Motor neuron (in vitro differentiated cells): ENCODE results near the gene ATP10B. TPM values are rescaled to one million over a fixed set of nuclear protein-coding genes. Genes with fewer than 3 reads are reported as not detected.
"Not testable (repeated sequence)": the region's sequence is repeated elsewhere in the genome, so short reads cannot be mapped to it uniquely, and the experiment has no call there.

Experiments used
- ATAC-seq, 8 experiments: fragments of 200-7000 bp; cut with Tn5 transposase; replicated peaks in 6 of 8; 2 replicates each; pipeline ENCODE4 v1.8.0; 2021; ENCODE audit warnings: mild to moderate bottlenecking in 8 of 8, moderate library complexity in 8 of 8
- H3K27ac ChIP-seq, 2 donors: fragments of 250-450 bp; sonication (Bioruptor Pico); 2 replicates each; pipeline ENCODE4 v1.9.0; 2021; ENCODE audit warnings: antibody characterized with exemption in 2 of 2, mild to moderate bottlenecking in 2 of 2, moderate library complexity in 1 of 2
- H3K4me1 ChIP-seq, 2 donors: fragments of 250-450 bp; sonication (Bioruptor Pico); replicated peaks in 1 of 2; 2 replicates each; pipeline ENCODE4 v1.6.1; 2021; ENCODE audit warnings: antibody characterized with exemption in 2 of 2, mild to moderate bottlenecking in 2 of 2, moderate library complexity in 1 of 2
- H3K4me3 ChIP-seq, 5 donors: fragments of 250-450 bp; sonication (Bioruptor Pico); 2 replicates each; pipeline ENCODE4 v1.9.0; 2021; ENCODE audit warnings: antibody characterized with exemption in 5 of 5, mild to moderate bottlenecking in 5 of 5, moderate library complexity in 4 of 5
- WGBS, 10 experiments: fragments of 450-650 bp; shearing (Covaris generic); methylation state at CpG; one replicate each; pipeline ENCODE4 v1.0.0; 2022; 5-methylcytosine and 5-hydroxymethylcytosine counted together
- in situ Hi-C, 9 experiments: fragments of 400-800 bp; cut with MboI; loops; one replicate each; pipeline ENCODE4 v1.15.0; 2021; ENCODE audit warnings: low sequenced_read_pairs in 9 of 9, low pct_unique_long_range_greater_than_20kb in 2 of 9; ENCODE audit not compliant: unreplicated experiment in 9 of 9
- total RNA-seq, 8 experiments: library from RNA; unstranded; fragments of 300-600 nt; gene quantifications; 2 replicates each; pipeline versions ENCODE4 v1.2.3 to v1.2.4, GENCODE V29; 2022

Gene ATP10B
- total RNA-seq, 8 experiments from 2014 or later = 0.05 to 0.76 (median 0.42) TPM; not detected in 1

DNA sequence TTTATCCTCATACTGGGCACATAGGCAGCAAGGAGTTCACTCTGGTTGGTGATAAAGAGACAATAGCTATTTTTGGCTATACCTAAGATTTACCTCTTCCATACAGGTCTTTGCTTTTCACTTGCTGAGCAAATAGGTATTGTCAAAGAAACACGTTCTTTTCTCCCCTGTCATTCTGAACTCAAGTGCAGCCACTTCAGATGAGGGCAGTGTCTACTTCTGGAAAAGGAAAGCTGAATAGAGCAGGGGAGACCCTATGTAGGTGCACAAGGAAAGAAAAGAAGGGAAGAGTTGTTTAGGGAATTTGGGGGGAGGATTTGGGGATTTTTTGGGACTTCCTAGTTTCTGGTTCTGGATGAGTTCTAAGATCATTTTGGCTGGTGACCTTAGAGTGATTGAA lies 109.6 kb downstream of the ATP10B start:
- no peak overlapping the region for H3K27ac ChIP-seq
- no peak for ATAC-seq
- WGBS, 10 experiments = 0 to 100% (median 79%) methylated on average over 1 of the region's 1 CpG; no CpG with 5 or more reads in 4 of the 10 experiments
- peaks cover 8 to 18% of the 10 kb centered on the region in 2 donors for H3K4me1 ChIP-seq
- no peak overlapping the region for H3K4me3 ChIP-seq
- in situ Hi-C loops = no loop called here

DNA sequence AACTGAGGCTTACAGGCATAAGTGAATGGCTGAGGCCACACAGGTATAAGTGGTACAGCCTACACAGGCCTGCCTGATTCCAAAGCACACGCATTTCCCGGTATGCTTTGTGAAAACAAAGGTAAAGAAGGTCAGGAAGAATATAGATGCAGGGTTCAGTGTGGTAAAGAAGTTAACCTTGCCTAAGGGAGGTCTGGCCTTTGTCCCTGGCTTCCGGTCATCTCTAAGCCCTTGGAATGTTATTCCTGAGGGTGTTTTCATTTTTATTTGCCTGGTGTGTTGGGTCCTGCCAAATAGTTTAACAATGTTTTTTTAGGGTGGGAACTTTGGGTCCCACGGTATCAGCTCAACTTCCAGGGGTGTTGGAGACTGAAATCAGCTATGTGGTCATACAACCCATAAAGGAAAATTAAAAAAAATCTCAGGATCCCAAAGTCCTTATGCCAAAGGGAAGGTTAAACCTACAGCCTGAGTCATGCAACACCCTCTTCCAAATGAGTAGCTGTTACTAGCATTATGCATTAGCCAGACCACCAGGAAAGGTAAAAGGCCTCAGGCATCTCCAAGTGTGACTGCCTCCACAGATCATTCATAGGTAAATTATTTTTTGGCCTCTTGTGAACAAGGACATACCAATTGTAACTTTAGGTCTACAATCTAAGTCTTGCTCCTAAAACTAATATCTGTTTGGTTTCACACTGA lies 124.6 kb downstream of the ATP10B start:
- in situ Hi-C loops = no loop called here
- H3K27ac ChIP-seq = no peak overlapping the region
- peaks cover 8% of the 10 kb centered on the region in 2 donors for H3K4me1 ChIP-seq
- ATAC-seq = no peak
- H3K4me3 ChIP-seq = no peak overlapping the region
- 13 to 100% (median 70%) methylated on average over 1 to 4 of the region's 4 CpGs; no CpG with 5 or more reads in 2 of the 10 experiments for WGBS, 10 experiments

DNA sequence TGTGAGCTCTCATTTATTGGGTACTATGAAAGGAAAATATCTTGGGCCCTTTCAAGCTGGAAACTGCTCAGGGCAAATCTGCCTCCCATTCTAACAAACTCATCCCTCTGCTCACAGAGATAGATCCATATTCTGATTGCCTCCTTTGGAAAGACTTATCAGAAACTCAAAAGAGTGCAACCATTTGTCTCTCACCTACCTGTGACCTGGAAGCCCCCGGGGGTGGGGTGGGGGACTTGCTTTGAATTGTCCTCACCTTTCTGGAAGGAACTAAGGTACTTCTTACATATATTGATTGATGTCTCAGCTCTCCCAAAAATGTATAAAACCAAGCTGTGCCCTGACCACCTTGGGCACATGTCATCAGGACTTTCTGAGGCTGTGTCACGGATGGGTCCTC lies 125.3 kb downstream of the ATP10B start:
- ATAC-seq = no peak
- Histone ChIP-seq H3K4me3 (no peak overlapping the region), H3K27ac (no peak overlapping the region), H3K4me1 (peaks cover 8% of the 10 kb centered on the region in 2 donors)
- in situ Hi-C loops = no loop called here
- WGBS, 10 experiments = 0 to 100% (median 30%) methylated on average over 1 of the region's 2 CpGs; no CpG with 5 or more reads in 4 of the 10 experiments

DNA sequence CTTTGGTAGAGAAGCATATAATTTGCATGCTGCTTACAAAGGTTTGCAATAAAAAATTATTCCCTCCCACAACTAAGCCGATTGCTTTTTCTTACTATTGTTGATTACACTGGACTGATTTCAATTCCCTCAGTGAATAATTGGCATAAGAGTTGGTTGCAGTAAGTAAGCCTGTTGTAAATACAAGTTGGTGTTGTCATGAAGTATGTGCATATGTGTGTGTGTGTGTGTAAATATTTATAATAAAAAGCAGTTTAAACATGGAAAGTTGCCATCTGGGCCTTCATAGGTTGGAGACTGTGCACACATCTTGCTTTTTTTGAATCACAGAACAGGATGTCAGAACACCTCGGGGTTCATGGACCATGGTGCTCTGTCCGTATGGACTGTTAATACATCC lies 131.2 kb downstream of the ATP10B start:
- 7 to 90% (median 13%) methylated on average over 2 to 3 of the region's 3 CpGs; no CpG with 5 or more reads in 3 of the 10 experiments for WGBS, 10 experiments
- no peaks in the 10 kb centered on the region for H3K4me1 ChIP-seq
- in situ Hi-C loops = no loop called here
- H3K27ac ChIP-seq = no peak overlapping the region
- peak in 1 of 8 experiments; percentile 87 for ATAC-seq
- H3K4me3 ChIP-seq = no peak overlapping the region

DNA sequence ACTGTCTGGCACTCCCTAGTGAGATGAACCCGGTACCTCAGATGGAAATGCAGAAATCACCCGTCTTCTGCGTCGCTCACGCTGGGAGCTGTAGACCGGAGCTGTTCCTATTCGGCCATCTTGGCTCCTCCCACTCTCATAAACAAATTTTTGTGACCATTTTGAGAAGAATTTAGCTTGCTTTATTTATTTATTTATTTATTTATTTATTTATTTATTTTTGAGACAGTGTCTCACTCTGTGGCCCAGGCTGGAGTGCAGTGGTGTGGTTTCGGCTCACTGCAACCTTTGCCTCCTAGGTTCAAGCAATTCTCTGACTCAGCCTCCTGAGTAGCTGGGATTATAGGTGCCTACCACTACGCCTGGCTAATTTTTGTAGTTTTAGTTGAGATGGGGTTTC lies 136.5 kb downstream of the ATP10B start:
- in situ Hi-C loops, H3K4me1 ChIP-seq, H3K4me3 ChIP-seq, ATAC-seq, H3K27ac ChIP-seq: not testable (repeated sequence)
- WGBS, 10 experiments = 40 to 100% (median 90%) methylated on average over 1 to 2 of the region's 9 CpGs; no CpG with 5 or more reads in 6 of the 10 experiments

DNA sequence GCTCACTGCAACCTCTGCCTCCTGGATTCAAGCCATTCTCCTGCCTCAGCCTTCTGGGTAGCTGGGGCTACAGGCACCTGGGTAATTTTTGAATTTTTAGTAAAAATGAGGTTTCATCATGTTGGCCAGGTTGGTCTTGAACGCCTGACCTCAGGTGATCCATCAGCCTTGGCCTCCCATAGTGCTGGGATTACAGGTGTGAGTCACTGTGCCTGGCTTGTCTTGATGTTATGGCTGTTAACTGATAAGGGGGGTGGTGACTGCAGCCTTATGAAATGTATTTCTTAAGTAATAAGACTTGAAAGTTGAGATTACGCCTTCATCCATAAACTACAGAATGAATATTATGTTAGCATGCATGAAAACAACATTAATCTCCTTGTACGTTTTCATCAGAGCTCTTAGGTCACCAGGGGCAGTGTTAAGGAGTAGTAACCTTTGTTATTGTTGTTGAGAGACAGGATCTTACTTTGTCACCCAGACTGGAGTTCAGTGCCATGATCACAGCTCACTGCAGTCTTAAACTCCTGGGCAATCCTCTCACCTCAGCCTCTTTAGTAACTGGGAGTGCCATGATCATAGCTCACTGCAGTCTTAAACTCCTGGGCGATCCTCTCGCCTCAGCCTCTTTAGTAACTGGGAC lies 148.3 kb downstream of the ATP10B start:
- no peaks in the 10 kb centered on the region for H3K4me1 ChIP-seq
- in situ Hi-C loops = no loop called here
- H3K27ac ChIP-seq = no peak overlapping the region
- ATAC-seq = no peak
- WGBS, 10 experiments = 5 to 100% (median 85%) methylated on average over 1 to 5 of the region's 5 CpGs; no CpG with 5 or more reads in 2 of the 10 experiments
- H3K4me3 ChIP-seq = no peak overlapping the region

DNA sequence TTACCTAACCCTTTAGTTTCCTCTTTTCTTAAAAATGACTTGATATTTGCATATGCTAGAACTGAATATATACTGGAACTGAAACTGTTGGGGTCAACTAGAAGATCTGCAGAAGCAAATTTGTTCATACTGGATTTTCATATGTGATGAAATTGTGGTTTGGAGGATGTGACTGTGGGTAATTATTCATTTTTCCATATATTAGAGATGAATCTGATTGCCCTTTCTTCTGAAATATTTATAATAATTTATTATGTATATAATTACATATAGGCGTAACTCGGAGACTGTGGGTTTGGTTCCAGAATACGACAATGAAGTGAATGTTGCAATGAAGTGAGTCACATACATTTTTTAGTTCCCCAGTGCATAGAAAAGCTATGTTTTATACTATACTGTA lies 149.1 kb downstream of the ATP10B start:
- Histone ChIP-seq H3K4me3 (no peak overlapping the region), H3K27ac (no peak overlapping the region), H3K4me1 (no peaks in the 10 kb centered on the region)
- ATAC-seq = no peak
- in situ Hi-C loops = no loop called here
- WGBS, 10 experiments = 12 to 100% (median 98%) methylated on average over 1 to 3 of the region's 3 CpGs; no CpG with 5 or more reads in 4 of the 10 experiments

DNA sequence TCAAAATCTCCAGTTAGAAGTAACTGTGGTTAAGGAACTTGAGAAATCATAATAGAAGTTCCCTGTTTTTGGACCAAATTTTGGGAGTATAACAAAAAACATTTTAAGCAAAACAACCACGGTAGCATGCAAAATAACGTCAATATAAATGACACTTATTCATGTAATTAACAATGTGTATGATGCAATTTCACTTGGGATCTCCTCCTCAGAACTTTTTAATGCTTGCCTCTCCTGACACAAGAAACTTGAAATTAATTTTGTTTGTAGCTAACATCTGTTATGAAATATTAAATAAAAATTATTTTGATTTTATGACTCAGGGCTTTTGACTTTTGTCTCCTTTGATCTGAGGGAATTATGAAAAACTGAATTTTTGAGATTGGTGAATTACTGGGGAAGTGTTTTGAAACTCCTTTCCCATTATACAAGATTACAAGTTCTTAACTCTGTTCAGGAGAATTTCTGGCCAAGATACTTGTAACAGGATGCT lies 149.7 kb downstream of the ATP10B start:
- ATAC-seq = no peak
- 0 to 100% (median 83%) methylated on average over 1 to 2 of the region's 2 CpGs; no CpG with 5 or more reads in 1 of the 10 experiments for WGBS, 10 experiments

DNA sequence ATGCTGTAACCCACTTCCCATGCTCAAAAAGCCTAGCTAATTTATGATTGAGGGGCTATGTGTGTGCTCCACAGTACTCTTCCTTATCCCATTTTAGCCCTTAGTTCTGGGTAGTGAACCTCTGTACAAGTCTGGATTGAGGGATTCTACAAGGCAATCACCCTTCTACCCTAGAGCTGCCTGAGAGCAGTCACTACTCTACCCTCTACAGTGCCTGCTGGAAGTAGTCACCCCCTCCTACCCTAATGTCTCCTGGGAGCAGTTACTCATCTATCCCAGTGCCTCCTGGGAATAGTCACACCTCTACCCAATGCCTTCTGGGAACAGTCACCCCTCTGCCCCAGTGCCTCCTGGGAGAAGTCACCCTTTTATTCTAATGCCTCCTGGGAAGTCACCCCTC lies 150.6 kb downstream of the ATP10B start:
- Histone ChIP-seq H3K27ac (no peak overlapping the region), H3K4me1 (no peaks in the 10 kb centered on the region), H3K4me3 (no peak overlapping the region)
- no peak for ATAC-seq
- in situ Hi-C loops = no loop called here

More for the DNA sequence above, 149.7 kb downstream of the ATP10B start:
- Histone ChIP-seq H3K4me1 (no peaks in the 10 kb centered on the region), H3K27ac (no peak overlapping the region), H3K4me3 (no peak overlapping the region)
- in situ Hi-C loops = no loop called here

DNA sequence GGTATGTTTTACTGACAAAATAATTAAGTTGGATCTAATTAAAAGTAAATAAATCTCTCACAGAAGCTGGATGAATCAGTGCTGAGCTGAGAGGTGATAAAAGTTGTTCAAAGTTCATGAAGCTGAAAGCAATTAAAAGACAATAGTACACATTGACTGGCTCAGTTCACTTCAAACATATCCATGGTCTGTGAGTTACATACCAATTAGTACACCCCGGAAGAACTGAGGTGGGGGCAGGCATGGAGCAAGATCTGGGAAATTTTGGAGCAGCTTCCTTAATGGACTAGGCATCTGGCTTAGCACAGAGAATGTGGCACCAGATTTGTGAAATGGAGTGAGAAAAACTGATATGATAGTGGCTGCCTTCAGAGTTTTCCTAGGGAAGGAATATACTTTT lies 152.7 kb downstream of the ATP10B start:
- WGBS, 10 experiments = 0 to 67% (median 0%) methylated on average over 1 of the region's 1 CpG; no CpG with 5 or more reads in 3 of the 10 experiments
- in situ Hi-C loops = no loop called here
- Histone ChIP-seq H3K4me1 (no peaks in the 10 kb centered on the region), H3K4me3 (no peak overlapping the region), H3K27ac (no peak overlapping the region)
- peak in 1 of 8 experiments; percentile 12 for ATAC-seq

DNA sequence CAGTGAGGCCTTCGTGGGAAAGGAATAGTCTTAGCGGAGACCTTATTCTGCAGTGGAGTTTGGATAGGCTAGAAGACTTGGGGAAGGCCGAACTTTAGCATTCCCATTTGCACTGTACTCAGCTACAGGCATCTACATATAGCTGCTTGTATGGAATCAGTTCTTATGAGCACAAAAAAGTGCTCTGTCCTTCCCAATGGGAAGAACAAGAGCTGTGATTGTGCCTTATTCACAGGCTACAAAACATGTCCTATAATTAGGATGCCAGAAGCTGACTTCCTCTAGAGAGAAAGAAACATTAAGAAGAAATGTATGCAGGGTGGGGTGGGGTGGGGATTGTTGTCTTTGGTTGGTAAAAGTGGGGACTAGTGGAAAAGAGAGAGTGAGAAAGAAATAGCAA lies 154.7 kb downstream of the ATP10B start:
- H3K4me1 ChIP-seq = no peaks in the 10 kb centered on the region
- no peak for ATAC-seq
- in situ Hi-C loops = no loop called here
- 49 to 100% (median 75%) methylated on average over 2 to 3 of the region's 3 CpGs; no CpG with 5 or more reads in 3 of the 10 experiments for WGBS, 10 experiments
- H3K4me3 ChIP-seq = no peak overlapping the region
- H3K27ac ChIP-seq = no peak overlapping the region

DNA sequence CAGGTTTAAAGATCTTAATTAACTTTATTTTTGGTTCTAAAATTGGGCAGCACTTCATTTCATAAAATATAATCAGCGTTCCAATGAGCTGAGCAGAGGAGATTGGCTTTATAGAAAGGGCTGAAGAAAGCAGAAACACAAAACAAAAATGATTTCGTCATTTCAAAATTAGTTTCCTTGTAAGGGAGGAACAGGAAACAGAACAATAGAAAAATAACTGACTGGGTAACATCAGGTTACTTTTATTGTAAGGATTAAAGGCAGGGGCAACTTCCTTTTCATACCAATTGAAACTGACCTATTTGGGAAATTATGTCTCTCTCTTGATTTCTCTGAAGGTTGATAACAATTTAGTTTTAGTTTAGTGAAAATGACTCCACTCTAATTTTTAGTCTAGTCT lies 157.1 kb downstream of the ATP10B start:
- H3K4me3 ChIP-seq = no peak overlapping the region
- H3K4me1 ChIP-seq = no peaks in the 10 kb centered on the region
- 0 to 100% (median 78%) methylated on average over 1 to 2 of the region's 2 CpGs for WGBS, 10 experiments
- no peak for ATAC-seq
- H3K27ac ChIP-seq = no peak overlapping the region
- in situ Hi-C loops = no loop called here

DNA sequence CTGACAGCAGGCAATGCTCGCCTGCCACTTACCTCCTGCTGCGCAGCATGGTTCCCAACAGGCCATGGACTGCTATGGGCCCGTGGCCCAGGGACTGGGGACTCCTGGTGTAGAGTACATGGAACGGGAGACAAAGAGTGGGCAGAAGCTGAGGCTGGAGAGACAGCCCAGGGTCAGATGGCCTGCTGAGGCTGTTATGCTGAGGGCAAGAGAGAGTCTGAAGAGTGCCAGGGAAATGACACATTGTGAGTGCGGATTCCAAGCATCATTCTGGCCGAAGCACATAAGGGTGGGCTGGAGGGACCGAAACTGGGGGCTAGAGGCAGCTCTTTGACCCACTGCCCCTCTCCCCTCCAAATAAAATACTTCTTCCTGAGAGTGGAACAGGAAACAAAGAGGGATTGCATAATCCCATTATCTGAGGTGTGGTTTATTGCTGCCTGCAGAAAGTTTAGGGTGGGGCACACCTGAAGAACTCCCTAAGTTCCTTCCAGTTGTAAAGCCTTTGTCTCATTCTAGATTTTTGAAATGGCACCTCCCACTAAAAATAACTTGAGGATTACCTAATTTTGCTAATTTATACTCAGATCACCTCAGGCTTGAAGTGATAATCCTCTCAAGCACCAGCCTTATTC lies 158.1 kb downstream of the ATP10B start:
- no peak for ATAC-seq
- in situ Hi-C loops = no loop called here
- no peak overlapping the region for H3K27ac ChIP-seq
- H3K4me1 ChIP-seq = no peaks in the 10 kb centered on the region
- WGBS, 10 experiments = 0 to 92% (median 53%) methylated on average over 1 to 3 of the region's 7 CpGs; no CpG with 5 or more reads in 1 of the 10 experiments
- no peak overlapping the region for H3K4me3 ChIP-seq
